IMR-90 (cell line): Measurements from ENCODE around the gene SLC48A1. TPM values are rescaled to one million over a fixed set of nuclear protein-coding genes. Genes with fewer than 3 reads are reported as not detected.

Source experiments
- ATAC-seq: fragments of 200-7000 bp; cut with Tn5 transposase; 2 replicates; pipeline ENCODE4 v1.9.1; 2020; ENCODE audit warnings: low read depth, mild to moderate bottlenecking, moderate library complexity
- BruUV-seq: library from RNA; stranded (reverse); fragments of 400-500 nt; replicated peaks from 2 replicates; lab custom pipeline; 2021; lab: Mats Ljungman, UMichigan
- CTCF ChIA-PET: fragments of 300-600 bp; formaldehyde crosslinking; extraction: SDS; loops from one replicate; lab custom pipeline; 2021; ENCODE audit warnings: antibody characterized with exemption; lab: Yijun Ruan, JAX
- POLR2A ChIA-PET: fragments of 300-600 bp; sonication (Branson Sonifier 250); formaldehyde crosslinking; loops from one replicate; lab custom pipeline; 2022; ENCODE audit warnings: antibody characterized with exemption; ENCODE audit not compliant: unreplicated experiment; lab: Charles Lee
- DNase-seq: peaks from one replicate; pipeline ENCODE4 v3.0.0; 2013
- H2AFZ ChIP-seq: replicated peaks from 2 replicates; pipeline ENCODE3; 2013; ENCODE audit warnings: low read length, mild to moderate bottlenecking; ENCODE audit not compliant: poor library complexity
- H2AK5ac ChIP-seq: 2 replicates; pipeline ENCODE4 v1.6.1; 2013; ENCODE audit warnings: low read depth, low read length, inconsistent platforms
- H2AK9ac ChIP-seq: replicated peaks from 2 replicates; pipeline ENCODE3; 2013; ENCODE audit warnings: mild to moderate bottlenecking, low read depth, low read length, moderate library complexity; ENCODE audit not compliant: poor library complexity
- H2BK120ac ChIP-seq: 2 replicates; pipeline ENCODE4 v1.6.1; 2013; ENCODE audit warnings: low read depth, low read length, inconsistent platforms
- H2BK15ac ChIP-seq: 3 replicates; pipeline ENCODE4 v1.6.1; 2013; ENCODE audit warnings: low read depth, low read length, inconsistent platforms
- H2BK20ac ChIP-seq: 2 replicates; pipeline ENCODE4 v1.6.1; 2013; ENCODE audit warnings: low read depth, mild to moderate bottlenecking, inconsistent platforms, low read length, moderate library complexity
- H2BK5ac ChIP-seq: 2 replicates; pipeline ENCODE4 v1.6.1; 2013; ENCODE audit warnings: mild to moderate bottlenecking, low read depth, low read length, inconsistent platforms; ENCODE audit not compliant: poor library complexity, severe bottlenecking
- H3K14ac ChIP-seq: replicated peaks from 2 replicates; pipeline ENCODE4 v1.6.1; 2013; ENCODE audit warnings: low read depth, low read length, inconsistent platforms
- H3K18ac ChIP-seq: 2 replicates; pipeline ENCODE4 v1.6.1; 2013; ENCODE audit warnings: low read depth, low read length, control low read depth
- H3K23ac ChIP-seq: 2 replicates; pipeline ENCODE4 v1.6.1; 2013; ENCODE audit warnings: low read depth, low read length, inconsistent platforms
- H3K27ac ChIP-seq: 2 replicates; pipeline ENCODE4 v1.5.1; 2013; ENCODE audit warnings: mild to moderate bottlenecking, control low read depth, low read length; ENCODE audit not compliant: insufficient read depth
- H3K27me3 ChIP-seq: 2 replicates; pipeline ENCODE4 v1.6.1; 2013; ENCODE audit warnings: low read length; ENCODE audit not compliant: control insufficient read depth, insufficient read depth
- H3K36me3 ChIP-seq: 2 replicates; pipeline ENCODE4 v1.6.1; 2013; ENCODE audit warnings: low read length, mixed read lengths; ENCODE audit not compliant: control insufficient read depth, insufficient read depth
- H3K4ac ChIP-seq: 2 replicates; pipeline ENCODE4 v1.6.1; 2013; ENCODE audit warnings: low read depth, low read length, inconsistent platforms
- H3K4me1 ChIP-seq: 2 replicates; pipeline ENCODE4 v1.6.1; 2013; ENCODE audit warnings: low read length, mixed read lengths; ENCODE audit not compliant: control insufficient read depth, insufficient read depth
- H3K4me2 ChIP-seq: 2 replicates; pipeline ENCODE4 v1.6.1; 2013; ENCODE audit warnings: low read depth, mild to moderate bottlenecking, control low read depth, low read length, moderate library complexity
- H3K4me3 ChIP-seq: 2 replicates; pipeline ENCODE4 v1.5.1; 2013; ENCODE audit warnings: low read depth, mild to moderate bottlenecking, control low read depth, low read length, moderate library complexity; ENCODE audit not compliant: insufficient read depth
- H3K56ac ChIP-seq: 2 replicates; pipeline ENCODE4 v1.6.1; 2013; ENCODE audit warnings: low read length, inconsistent platforms; ENCODE audit not compliant: insufficient read depth; ENCODE audit errors: extremely low read depth
- H3K79me1 ChIP-seq, 2 experiments: 2 replicates each; pipeline ENCODE4 v1.6.1; 2013; ENCODE audit warnings: low read length in 2 of 2, inconsistent platforms in 1 of 2, low read depth in 1 of 2
- H3K9ac ChIP-seq: 2 replicates; pipeline ENCODE4 v1.6.1; 2013; ENCODE audit warnings: low read depth, low read length, control low read depth
- H3K9me1 ChIP-seq: 2 replicates; pipeline ENCODE4 v1.6.1; 2013; ENCODE audit warnings: low read length, inconsistent platforms; ENCODE audit not compliant: insufficient read depth
- H3K9me3 ChIP-seq: 2 replicates; pipeline ENCODE4 v1.6.1; 2013; ENCODE audit warnings: low read length; ENCODE audit not compliant: control insufficient read depth, insufficient read depth
- H4K20me1 ChIP-seq: 2 replicates; pipeline ENCODE4 v1.6.1; 2013; ENCODE audit warnings: low read length, inconsistent platforms; ENCODE audit not compliant: insufficient read depth
- H4K5ac ChIP-seq: 2 replicates; pipeline ENCODE4 v1.6.1; 2013; ENCODE audit warnings: mild to moderate bottlenecking, low read depth, low read length, control low read depth
- H4K8ac ChIP-seq, 2 experiments: 2 replicates each; pipeline ENCODE4 v1.6.1; 2013; ENCODE audit warnings: low read depth in 2 of 2, low read length in 2 of 2, control low read depth in 1 of 2, inconsistent platforms in 1 of 2
- H4K91ac ChIP-seq: 2 replicates; pipeline ENCODE4 v1.6.1; 2013; ENCODE audit warnings: low read depth, low read length, inconsistent platforms; ENCODE audit not compliant: insufficient read depth
- BHLHE40 ChIP-seq: fragments of 150-350 bp; IDR thresholded peaks from 2 replicates; pipeline ENCODE4 v1.6.1; 2016; ENCODE audit warnings: mild to moderate bottlenecking, low read depth, low read length
- CEBPB ChIP-seq: IDR thresholded peaks from 2 replicates; pipeline ENCODE4 v1.6.1; 2012; ENCODE audit warnings: low read depth, low read length, improper control_type of control experiment
- CHD1 ChIP-seq: IDR thresholded peaks from 2 replicates; pipeline ENCODE4 v1.6.1; 2012; ENCODE audit warnings: low read depth, low read length, improper control_type of control experiment
- FOS ChIP-seq: fragments of 150-350 bp; IDR thresholded peaks from 2 replicates; pipeline ENCODE4 v1.6.1; 2016; ENCODE audit warnings: low read depth, low read length
- MAZ ChIP-seq: IDR thresholded peaks from 2 replicates; pipeline ENCODE4 v1.6.1; 2012; ENCODE audit warnings: low read depth, mild to moderate bottlenecking, low read length, improper control_type of control experiment, moderate library complexity, borderline replicate concordance
- MXI1 ChIP-seq: IDR thresholded peaks from 2 replicates; pipeline ENCODE4 v1.6.1; 2012; ENCODE audit warnings: low read depth, mild to moderate bottlenecking, low read length, moderate library complexity, borderline replicate concordance
- NFE2L2 ChIP-seq: fragments of 150-350 bp; IDR thresholded peaks from 2 replicates; pipeline ENCODE4 v1.6.1; 2016; ENCODE audit warnings: low read depth, mild to moderate bottlenecking, low read length
- RAD21 ChIP-seq: IDR thresholded peaks from 2 replicates; pipeline ENCODE4 v1.6.1; 2012; ENCODE audit warnings: low read length, improper control_type of control experiment
- RCOR1 ChIP-seq: IDR thresholded peaks from 2 replicates; pipeline ENCODE4 v1.6.1; 2012; ENCODE audit warnings: mild to moderate bottlenecking, low read length, improper control_type of control experiment; ENCODE audit not compliant: insufficient replicate concordance
- RFX5 ChIP-seq: IDR thresholded peaks from 2 replicates; pipeline ENCODE4 v1.8.0; 2012; ENCODE audit warnings: low read depth, mild to moderate bottlenecking, low read length, moderate library complexity
- SMC3 ChIP-seq: fragments of 150-350 bp; IDR thresholded peaks from 2 replicates; pipeline ENCODE4 v1.6.1; 2016; ENCODE audit warnings: low read depth, mild to moderate bottlenecking, antibody characterized with exemption, low read length, moderate library complexity
- WGBS, 2 experiments: methylation state at CpG; one replicate each; pipeline versions ENCODE4 v1.1.5 to v1.1.7; 2013; ENCODE audit warnings: missing lambda C conversion rate in 2 of 2; ENCODE audit not compliant: insufficient read length in 1 of 2; ENCODE audit errors: extremely low coverage in 2 of 2; 5-methylcytosine and 5-hydroxymethylcytosine counted together
- dilution Hi-C: fragments of 300-500 bp; cut with HindIII; formaldehyde crosslinking; loops from one replicate; pipeline ENCODE4 v1.14.3; 2018; ENCODE audit warnings: low sequenced_read_pairs; ENCODE audit not compliant: unreplicated experiment
- in situ Hi-C: fragments of 300-500 bp; cut with MboI; formaldehyde crosslinking; loops from 3 replicates; pipeline ENCODE4 v1.14.3; 2019; ENCODE audit warnings: low sequenced_read_pairs, inconsistent platforms, mixed read lengths
- intact Hi-C: fragments of 100-400 bp; cut with micrococcal nuclease; formaldehyde crosslinking; loops from 2 replicates; pipeline ENCODE4 v1.10.0; 2022
- polyA plus RNA-seq, 3 experiments: library from polyadenylated mRNA; depleted of rRNA; stranded (reverse); fragments of >200 nt; gene quantifications; 2 replicates each; pipeline ENCODE4 v1.2.3, GENCODE V29; 2012; ENCODE audit warnings: low replicate concordance in 1 of 3
- total RNA-seq: library from RNA; depleted of rRNA; stranded (reverse); fragments of >200 nt; gene quantifications from 2 replicates; pipeline ENCODE4 v1.2.3, GENCODE V29; 2012
- TF ChIP-seq, protein P1 (sequence below): fragments of 150-350 bp; IDR thresholded peaks from 2 replicates; pipeline ENCODE4 v1.6.1; 2017; ENCODE audit warnings: mild to moderate bottlenecking, antibody characterized with exemption, low read length, low read depth
- TF ChIP-seq, protein P2 (sequence below): conservative IDR thresholded peaks from 2 replicates; pipeline ENCODE4 v1.5.1; 2012; ENCODE audit warnings: mild to moderate bottlenecking, low read depth, low read length, improper control_type of control experiment
- TF ChIP-seq, protein P3 (sequence below): fragments of 150-350 bp; IDR thresholded peaks from 2 replicates; pipeline ENCODE4 v1.6.1; 2016; ENCODE audit warnings: low read depth, mild to moderate bottlenecking, low read length, moderate library complexity, borderline replicate concordance

The SLC48A1 gene
- total and polyA plus RNA-seq, 2 of the 4 experiments (the other 2 are of a cell fraction) = 4.8 to 5.9 TPM

DNA sequence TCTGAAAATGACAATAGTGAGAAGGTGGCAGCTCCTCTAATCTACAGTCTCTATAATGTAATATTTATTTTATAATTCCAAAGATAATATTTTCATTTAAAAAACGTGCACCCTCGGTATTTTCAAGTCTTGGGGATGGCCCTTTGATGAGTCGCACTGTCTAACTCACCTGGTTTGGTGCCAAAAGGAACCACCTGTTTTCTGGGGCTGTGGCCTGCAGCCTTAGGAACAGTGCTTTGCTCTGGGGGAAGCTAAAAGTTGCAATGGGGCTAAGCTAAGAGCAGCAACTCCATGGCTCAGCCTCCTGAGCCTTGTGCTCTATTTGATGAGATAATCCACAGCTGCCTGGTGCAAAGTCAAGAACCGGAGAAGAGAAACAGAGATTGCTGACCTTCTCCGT lies 41.3 kb upstream of the SLC48A1 start:
- intact Hi-C loops (no loop called here), in situ Hi-C loops (no loop called here), dilution Hi-C loops (no loop called here)
- Histone ChIP-seq H4K20me1 (no peaks in the 10 kb centered on the region), H2AK5ac (no peak overlapping the region), H4K5ac (no peak overlapping the region), H3K9me3 (no peaks in the 10 kb centered on the region), H3K79me1 (no peaks in the 10 kb centered on the region), H2AFZ (no peak overlapping the region), H3K27ac (no peak overlapping the region), H4K91ac (no peak overlapping the region), H2BK20ac (no peak overlapping the region), H3K23ac (no peak overlapping the region), H2BK120ac (no peak overlapping the region), H2AK9ac (no peak overlapping the region), H3K18ac (no peak overlapping the region), H3K56ac (no peak overlapping the region), H3K4me2 (no peak overlapping the region), H3K9ac (no peak overlapping the region), H3K9me1 (peaks cover 19% of the 10 kb centered on the region), H3K4me1 (peaks cover 19% of the 10 kb centered on the region), H2BK5ac (no peak overlapping the region), H3K14ac (no peak overlapping the region), H3K27me3 (no peaks in the 10 kb centered on the region), H3K4ac (no peak overlapping the region), H4K8ac (no peak overlapping the region), H3K36me3 (no peaks in the 10 kb centered on the region), H3K4me3 (no peak overlapping the region), H2BK15ac (no peak overlapping the region)
- TF ChIP-seq MAZ (no peak), CHD1 (no peak), MXI1 (no peak), RFX5 (no peak), RAD21 (no peak), BHLHE40 (no peak), SMC3 (no peak), CEBPB (no peak), FOS (no peak), RCOR1 (no peak), NFE2L2 (no peak)
- TF ChIP-seq, protein P1, sequence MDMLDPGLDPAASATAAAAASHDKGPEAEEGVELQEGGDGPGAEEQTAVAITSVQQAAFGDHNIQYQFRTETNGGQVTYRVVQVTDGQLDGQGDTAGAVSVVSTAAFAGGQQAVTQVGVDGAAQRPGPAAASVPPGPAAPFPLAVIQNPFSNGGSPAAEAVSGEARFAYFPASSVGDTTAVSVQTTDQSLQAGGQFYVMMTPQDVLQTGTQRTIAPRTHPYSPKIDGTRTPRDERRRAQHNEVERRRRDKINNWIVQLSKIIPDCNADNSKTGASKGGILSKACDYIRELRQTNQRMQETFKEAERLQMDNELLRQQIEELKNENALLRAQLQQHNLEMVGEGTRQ = no peak
- TF ChIP-seq, protein P2, sequence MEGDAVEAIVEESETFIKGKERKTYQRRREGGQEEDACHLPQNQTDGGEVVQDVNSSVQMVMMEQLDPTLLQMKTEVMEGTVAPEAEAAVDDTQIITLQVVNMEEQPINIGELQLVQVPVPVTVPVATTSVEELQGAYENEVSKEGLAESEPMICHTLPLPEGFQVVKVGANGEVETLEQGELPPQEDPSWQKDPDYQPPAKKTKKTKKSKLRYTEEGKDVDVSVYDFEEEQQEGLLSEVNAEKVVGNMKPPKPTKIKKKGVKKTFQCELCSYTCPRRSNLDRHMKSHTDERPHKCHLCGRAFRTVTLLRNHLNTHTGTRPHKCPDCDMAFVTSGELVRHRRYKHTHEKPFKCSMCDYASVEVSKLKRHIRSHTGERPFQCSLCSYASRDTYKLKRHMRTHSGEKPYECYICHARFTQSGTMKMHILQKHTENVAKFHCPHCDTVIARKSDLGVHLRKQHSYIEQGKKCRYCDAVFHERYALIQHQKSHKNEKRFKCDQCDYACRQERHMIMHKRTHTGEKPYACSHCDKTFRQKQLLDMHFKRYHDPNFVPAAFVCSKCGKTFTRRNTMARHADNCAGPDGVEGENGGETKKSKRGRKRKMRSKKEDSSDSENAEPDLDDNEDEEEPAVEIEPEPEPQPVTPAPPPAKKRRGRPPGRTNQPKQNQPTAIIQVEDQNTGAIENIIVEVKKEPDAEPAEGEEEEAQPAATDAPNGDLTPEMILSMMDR = no peak
- TF ChIP-seq, protein P3, sequence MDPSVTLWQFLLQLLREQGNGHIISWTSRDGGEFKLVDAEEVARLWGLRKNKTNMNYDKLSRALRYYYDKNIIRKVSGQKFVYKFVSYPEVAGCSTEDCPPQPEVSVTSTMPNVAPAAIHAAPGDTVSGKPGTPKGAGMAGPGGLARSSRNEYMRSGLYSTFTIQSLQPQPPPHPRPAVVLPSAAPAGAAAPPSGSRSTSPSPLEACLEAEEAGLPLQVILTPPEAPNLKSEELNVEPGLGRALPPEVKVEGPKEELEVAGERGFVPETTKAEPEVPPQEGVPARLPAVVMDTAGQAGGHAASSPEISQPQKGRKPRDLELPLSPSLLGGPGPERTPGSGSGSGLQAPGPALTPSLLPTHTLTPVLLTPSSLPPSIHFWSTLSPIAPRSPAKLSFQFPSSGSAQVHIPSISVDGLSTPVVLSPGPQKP = no peak
- ChIA-PET CTCF (interaction anchor here (1.3 kb wide), 1 partner anchor 11 kb away, joined by 4 read pairs; no protein-coding TSS in a partner anchor), POLR2A (interaction anchor here (0.6 kb wide), 1 partner anchor 10 kb away, joined by 3 read pairs; no protein-coding TSS in a partner anchor)
- DNase-seq = no peak
- 93% methylated on average over 2 of the region's 5 CpGs; no CpG with 5 or more reads in 1 of the 2 experiments for WGBS, 2 experiments
- no TSS peak for BruUV-seq
- no peak for ATAC-seq
